A549 (cell line): ENCODE data around the gene SLF2. TPM values are rescaled to one million over a fixed set of nuclear protein-coding genes. Genes with fewer than 3 reads are reported as not detected.
A peak's percentile ranks its signal among the peaks of the same experiment; 100 is the strongest.

Experiments
- ATAC-seq, 2 experiments: fragments of 200-7000 bp in 1 of 2; fragments of >200 bp in 1 of 2; cut with Nextera tagmentation in 1 of 2; cut with Tn5 transposase in 1 of 2; 3 replicates each; pipeline versions ENCODE4 v1.8.0 to v1.9.1; 2018 to 2020; ENCODE audit warnings: mild to moderate bottlenecking in 1 of 2, moderate library complexity in 1 of 2
- CTCF ChIA-PET: fragments of 300-600 bp; sonication (Branson Sonifier 250); formaldehyde crosslinking; extraction: SDS; loops from one replicate; lab custom pipeline; 2021; ENCODE audit warnings: antibody characterized with exemption, inconsistent platforms; lab: Yijun Ruan, JAX
- POLR2A ChIA-PET: fragments of 350-600 bp; formaldehyde crosslinking; extraction: SDS; loops from one replicate; lab custom pipeline; 2021; ENCODE audit warnings: antibody characterized with exemption, inconsistent platforms; lab: Yijun Ruan, JAX
- DNase-seq, 2 experiments: peaks; one replicate each; pipeline versions ENCODE4 v3.0.0 to v3.0.0-alpha.2; 2011 to 2016; ENCODE audit warnings: low read depth in 1 of 2, low spot score in 1 of 2
- FAIRE-seq: peaks from 2 replicates; lab custom pipeline; 2011; peaks lifted over from hg19 to GRCh38; lab: Jason Lieb, UNC
- H3K27ac ChIP-seq, 2 experiments: fragments of >200 bp; sonication (Bioruptor Twin); formaldehyde crosslinking; 3 replicates each; pipeline ENCODE4 v1.5.1; 2016 to 2017
- H3K4me1 ChIP-seq: fragments of >200 bp; sonication (Bioruptor Twin); formaldehyde crosslinking; 3 replicates; pipeline ENCODE4 v1.6.1; 2016
- H3K4me2 ChIP-seq: fragments of >200 bp; sonication (Bioruptor Twin); formaldehyde crosslinking; 3 replicates; pipeline ENCODE4 v1.6.1; 2016
- H3K4me3 ChIP-seq: fragments of >200 bp; sonication (Bioruptor Twin); formaldehyde crosslinking; 3 replicates; pipeline ENCODE4 v1.5.1; 2016
- H3K9me3 ChIP-seq: fragments of >200 bp; sonication (Bioruptor Twin); formaldehyde crosslinking; 3 replicates; pipeline ENCODE4 v1.6.1; 2016
- BCL3 ChIP-seq: fragments of >200 bp; sonication (Bioruptor Twin); formaldehyde crosslinking; IDR thresholded peaks from 3 replicates; pipeline ENCODE4 v1.6.1; 2016
- BHLHE40 ChIP-seq: IDR thresholded peaks from 2 replicates; pipeline ENCODE4 v1.6.1; 2012; ENCODE audit warnings: low read depth, low read length, inconsistent platforms
- CTCF ChIP-seq: fragments of >200 bp; sonication (Bioruptor Twin); formaldehyde crosslinking; IDR thresholded peaks from 3 replicates; pipeline ENCODE4 v1.5.1; 2016
- E2F6 ChIP-seq: IDR thresholded peaks from 2 replicates; pipeline ENCODE4 v1.6.1; 2012; ENCODE audit warnings: low read depth, borderline replicate concordance
- GATA3 ChIP-seq: IDR thresholded peaks from 2 replicates; pipeline ENCODE4 v1.6.1; 2012; ENCODE audit warnings: borderline replicate concordance
- HES2 ChIP-seq: fragments of >200 bp; sonication (Bioruptor Twin); formaldehyde crosslinking; IDR thresholded peaks from 2 replicates; pipeline ENCODE4 v1.6.1; 2016
- HOXB5 ChIP-seq: fragments of 250-450 bp; sonication (Bioruptor Pico); IDR thresholded peaks from 2 replicates; pipeline ENCODE4 v1.5.0; 2020; ENCODE audit warnings: mild to moderate bottlenecking, moderate library complexity
- JUN ChIP-seq, 2 experiments: fragments of >200 bp; sonication (Bioruptor Twin); formaldehyde crosslinking; IDR thresholded peaks; 2 replicates in 1 of 2; 3 replicates in 1 of 2; pipeline ENCODE4 v1.6.1; 2016 to 2017
- MAFK ChIP-seq: fragments of 450-650 bp; IDR thresholded peaks from 2 replicates; pipeline ENCODE4 v1.6.1; 2014; ENCODE audit not compliant: partially characterized antibody
- PHF8 ChIP-seq: fragments of 200-600 bp; sonication (generic); IDR thresholded peaks from 2 replicates; pipeline ENCODE4 v1.6.1; 2016; ENCODE audit warnings: low read depth, mild to moderate bottlenecking, antibody characterized with exemption, moderate library complexity, borderline replicate concordance
- RAD21 ChIP-seq, 2 experiments: fragments of >200 bp in 1 of 2; sonication (Bioruptor Twin) in 1 of 2; formaldehyde crosslinking in 1 of 2; IDR thresholded peaks in 1 of 2; conservative IDR thresholded peaks in 1 of 2; 2 replicates in 1 of 2; 3 replicates in 1 of 2; pipeline ENCODE4 v1.6.1; 2012 to 2018; ENCODE audit warnings: inconsistent platforms in 1 of 2
- SMC3 ChIP-seq: fragments of >200 bp; sonication (Bioruptor Twin); formaldehyde crosslinking; IDR thresholded peaks from 3 replicates; pipeline ENCODE4 v1.6.1; 2018; ENCODE audit warnings: inconsistent platforms
- SREBF2 ChIP-seq: fragments of 450-650 bp; IDR thresholded peaks from 2 replicates; pipeline ENCODE4 v1.6.1; 2014; ENCODE audit warnings: mild to moderate bottlenecking, moderate library complexity
- TFCP2L1 ChIP-seq: fragments of 250-450 bp; sonication (Bioruptor Pico); IDR thresholded peaks from 2 replicates; pipeline ENCODE4 v1.5.0; 2021; ENCODE audit warnings: mild to moderate bottlenecking
- ZC3H11A ChIP-seq: fragments of 450-650 bp; IDR thresholded peaks from 2 replicates; pipeline ENCODE4 v1.6.1; 2014; ENCODE audit warnings: antibody characterized with exemption, mild to moderate bottlenecking
- WGBS: methylation state at CpG from one replicate; pipeline ENCODE4 v1.1.6; 2017; ENCODE audit errors: missing lambda C conversion rate; 5-methylcytosine and 5-hydroxymethylcytosine counted together
- polyA plus RNA-seq, 4 experiments: library from polyadenylated mRNA; depleted of rRNA in 3 of 4; stranded (reverse); fragments of >200 nt; fragmentation: RNase III in 1 of 4; extraction: RNeasy Plus Mini Kit Qiagen cat#74134 plus additional on column Dnase treatment in 1 of 4; gene quantifications; 2 replicates in 3 of 4; 3 replicates in 1 of 4; pipeline ENCODE4 v1.2.3, GENCODE V29; 2011 to 2017
- TF ChIP-seq, protein P1 (sequence below): fragments of 450-650 bp; IDR thresholded peaks from 2 replicates; pipeline ENCODE4 v1.6.1; 2014; ENCODE audit warnings: antibody characterized with exemption
- TF ChIP-seq, protein P2 (sequence below): fragments of 250-450 bp; sonication (Bioruptor Pico); IDR thresholded peaks from 2 replicates; pipeline ENCODE4 v1.5.0; 2021; ENCODE audit warnings: mild to moderate bottlenecking, moderate library complexity, borderline replicate concordance
- TF ChIP-seq, protein P3 (sequence below): IDR thresholded peaks from 2 replicates; pipeline ENCODE4 v1.6.1; 2012
- TF ChIP-seq, protein P4 (sequence below): fragments of 250-450 bp; sonication (Bioruptor Pico); IDR thresholded peaks from 2 replicates; pipeline ENCODE4 v1.5.0; 2020; ENCODE audit warnings: low read depth, mild to moderate bottlenecking, moderate library complexity

SLF2 gene
- polyA plus RNA-seq, 2 of the 4 experiments (the other 2 are of a cell fraction) = 13.0 to 16.6 TPM

DNA sequence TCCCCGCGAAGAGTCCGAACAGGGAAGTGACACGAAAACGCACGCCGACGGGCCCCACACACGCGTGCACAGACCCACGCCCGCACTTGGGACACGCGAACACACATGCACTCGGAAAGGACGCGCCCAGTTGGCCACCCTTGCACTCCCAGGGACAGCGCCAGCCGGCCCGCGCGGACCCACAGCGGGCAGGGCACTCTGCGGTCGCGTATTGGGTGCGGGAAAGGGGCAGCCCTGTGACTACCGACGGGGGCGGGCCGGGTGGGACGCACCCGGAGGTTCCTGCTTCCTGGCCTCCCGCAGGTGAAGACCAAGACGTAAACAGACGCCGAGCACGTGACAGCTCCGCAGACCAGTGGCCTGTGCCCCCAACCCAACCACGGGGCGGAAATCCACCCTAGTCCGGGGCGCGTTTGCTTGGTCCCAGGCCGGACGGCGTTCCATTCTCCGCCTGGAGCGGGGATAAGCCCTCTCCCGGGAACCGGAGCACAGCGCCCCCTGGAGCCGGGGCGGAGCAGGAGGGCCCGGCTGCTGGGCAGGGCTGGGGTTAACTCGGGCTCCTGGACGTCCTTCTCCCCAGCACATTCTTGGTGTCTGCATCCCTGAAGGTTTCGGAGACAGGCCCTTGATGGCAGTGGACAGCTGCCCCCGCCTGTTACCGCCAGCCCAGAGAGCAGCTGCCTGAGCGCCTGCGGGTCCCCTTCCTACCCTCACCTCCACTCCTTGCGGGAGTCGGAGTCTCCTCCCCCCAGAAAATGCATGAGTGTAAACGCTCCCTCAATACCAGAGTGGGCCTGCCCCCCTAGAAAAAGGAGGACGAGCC is 84.8 kb downstream of the SLF2 start (continued):
- TF ChIP-seq CTCF (peak; percentile 94), MAFK (no peak), TFCP2L1 (CRISPR knock-in tag) (no peak), GATA3 (no peak), BHLHE40 (no peak), JUN (IDR thresholded peaks at IDR 0.05) (peak; percentile 20 to 44; a peak in 3 of 5 replicates), HOXB5 (no peak)

DNA sequence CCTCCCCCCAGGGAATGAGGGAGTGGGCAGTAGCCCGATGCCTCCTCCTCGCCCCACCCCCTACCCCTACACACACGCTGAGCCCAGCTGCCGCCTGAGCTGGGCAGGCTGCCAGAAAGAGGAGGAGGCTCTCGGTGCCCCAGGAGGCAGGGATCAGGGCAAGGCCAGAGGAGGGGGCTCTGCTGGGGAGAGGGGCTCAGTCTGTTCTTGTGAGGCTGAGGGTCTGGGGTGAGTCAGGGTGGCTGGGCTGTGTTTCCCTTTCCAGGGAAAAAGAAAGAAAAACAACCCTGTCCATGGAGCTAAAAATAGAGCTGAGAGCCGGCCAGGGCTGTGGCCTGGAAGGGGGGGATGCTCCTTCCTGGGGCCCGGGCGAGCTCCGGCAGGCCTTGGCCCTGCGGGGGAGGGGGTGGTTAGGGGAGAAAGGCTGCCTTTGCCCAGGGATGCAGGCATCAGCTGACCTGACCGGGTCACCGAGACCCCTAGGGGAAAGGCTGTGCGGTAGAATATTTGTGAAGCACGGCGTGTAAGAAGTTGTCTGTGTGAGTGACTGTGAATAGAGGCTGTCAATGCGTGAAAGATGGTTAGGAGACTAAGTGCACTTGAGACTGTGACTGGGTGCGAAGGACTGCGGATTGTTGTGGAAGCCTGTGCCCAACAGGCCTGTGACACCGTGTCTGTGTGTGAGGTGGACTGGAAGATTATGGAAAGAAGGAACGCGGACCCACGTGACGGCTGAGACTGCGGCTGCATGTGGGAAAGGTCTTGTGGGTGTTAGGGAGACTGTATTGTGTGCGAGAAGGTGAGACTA is 85.6 kb downstream of the SLF2 start:
- Histone ChIP-seq H3K4me3 (peak overlapping the region; percentile 92), H3K4me2 (peak overlapping the region; percentile 89), H3K4me1 (peaks cover 27% of the 10 kb centered on the region)
- FAIRE-seq = no peak
- ATAC-seq = peak; percentile 47 to 59
- peak; percentile 77 to 90 for DNase-seq
- no peak for TF ChIP-seq ZC3H11A
- TF ChIP-seq, protein P1, sequence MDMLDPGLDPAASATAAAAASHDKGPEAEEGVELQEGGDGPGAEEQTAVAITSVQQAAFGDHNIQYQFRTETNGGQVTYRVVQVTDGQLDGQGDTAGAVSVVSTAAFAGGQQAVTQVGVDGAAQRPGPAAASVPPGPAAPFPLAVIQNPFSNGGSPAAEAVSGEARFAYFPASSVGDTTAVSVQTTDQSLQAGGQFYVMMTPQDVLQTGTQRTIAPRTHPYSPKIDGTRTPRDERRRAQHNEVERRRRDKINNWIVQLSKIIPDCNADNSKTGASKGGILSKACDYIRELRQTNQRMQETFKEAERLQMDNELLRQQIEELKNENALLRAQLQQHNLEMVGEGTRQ = peak; percentile 54
- TF ChIP-seq PHF8 = peak; percentile 33; the same call in 1 of the 2 replicates
- TF ChIP-seq, all 56 proteins: peak for 2
- no peaks in the 10 kb centered on the region for H3K9me3 ChIP-seq
- ChIA-PET CTCF (interaction anchor here (0.6 to 25.8 kb wide), 27 partner anchors 9 to 144 kb away, joined by 3 to 608 read pairs (median 5); partner anchors contain the start of genes KAZALD1, MRPL43, PDZD7 and SFXN3), POLR2A (interaction anchor here (1.1 to 2.3 kb wide), 6 partner anchors 11 to 63 kb away, joined by 3 to 5 read pairs (median 3); partner anchors contain the start of genes KAZALD1, MRPL43 and TWNK)
- peak overlapping the region; percentile 98 for H3K27ac ChIP-seq
- WGBS = 5% methylated on average over 17 of the region's 25 CpGs

DNA sequence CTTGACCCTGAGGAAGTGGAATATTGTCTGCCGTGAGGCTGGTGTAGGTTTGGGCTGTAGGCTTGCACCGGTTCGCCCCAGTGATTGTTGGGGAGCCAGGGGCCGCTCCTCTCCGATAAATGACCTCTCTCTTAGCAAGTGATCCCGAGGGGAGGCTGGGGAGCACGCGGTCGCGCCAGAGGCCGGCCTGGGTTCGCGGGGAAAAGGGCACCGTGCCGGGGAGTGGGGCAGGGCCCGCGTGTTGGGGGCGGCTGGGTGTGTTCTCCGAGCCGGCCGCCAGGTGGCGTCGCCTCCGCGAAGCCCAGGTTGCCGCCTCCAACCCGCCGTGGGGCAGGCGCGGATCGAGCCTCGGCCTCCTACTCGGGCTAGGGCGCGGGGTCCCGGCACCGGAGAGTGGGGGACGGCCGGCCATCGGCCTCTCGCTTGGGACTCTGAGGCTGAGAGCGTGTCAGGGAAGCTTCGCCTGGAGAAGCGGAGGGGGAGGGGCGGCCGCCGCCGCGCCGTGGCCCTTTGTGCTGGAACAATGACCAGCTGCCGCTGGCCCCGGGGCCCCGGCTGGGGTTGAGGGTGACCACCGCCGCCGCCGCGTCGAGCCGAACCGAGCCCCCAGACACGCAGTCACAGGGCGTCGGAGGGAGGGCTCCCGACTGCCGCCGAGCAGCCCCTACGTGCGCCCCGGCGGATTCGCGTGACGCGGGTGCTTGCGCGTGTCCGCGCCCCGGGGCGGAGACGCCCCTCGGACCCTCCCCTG is 86.4 kb downstream of the SLF2 start:
- CTCF ChIA-PET = interaction anchor here (0.5 to 25.8 kb wide), 17 partner anchors 8 to 459 kb away, joined by 3 to 608 read pairs (median 6); partner anchors contain the start of genes KAZALD1, MRPL43, PDZD7 and SFXN3
- peak overlapping the region; percentile 98 for H3K27ac ChIP-seq
- H3K4me3 ChIP-seq = peak overlapping the region; percentile 92
- POLR2A ChIA-PET = interaction anchor here (1.1 to 1.6 kb wide), 4 partner anchors 12 to 43 kb away, joined by 3 to 7 read pairs (median 3); partner anchors contain the start of genes MRPL43 and TWNK
- peak overlapping the region; percentile 89 for H3K4me2 ChIP-seq
- peak; percentile 74 to 84 for DNase-seq
- FAIRE-seq = no peak
- H3K4me1 ChIP-seq = peaks cover 27% of the 10 kb centered on the region
- peak; percentile 40 to 64 for ATAC-seq
- 0% methylated on average over 7 of the region's 83 CpGs for WGBS
- no peaks in the 10 kb centered on the region for H3K9me3 ChIP-seq
- TF ChIP-seq HES2 (no peak), SREBF2 (no peak), JUN (IDR thresholded peaks at IDR 0.05) (peak; percentile 72 to 89; a peak in 4 of 5 replicates), BCL3 (peak; percentile 35; the same call in 1 of the 3 replicates), SMC3 (peak; percentile 78), E2F6 (peak; percentile 80; the same call in 1 of the 2 replicates), RAD21 (conservative IDR thresholded peaks at IDR 0.05 in 1 of 2, IDR thresholded peaks at IDR 0.05 in 1 of 2) (peak; percentile 21 to 57; a peak in 4 of 5 replicates), PHF8 (peak; percentile 63)
- TF ChIP-seq, protein P2, sequence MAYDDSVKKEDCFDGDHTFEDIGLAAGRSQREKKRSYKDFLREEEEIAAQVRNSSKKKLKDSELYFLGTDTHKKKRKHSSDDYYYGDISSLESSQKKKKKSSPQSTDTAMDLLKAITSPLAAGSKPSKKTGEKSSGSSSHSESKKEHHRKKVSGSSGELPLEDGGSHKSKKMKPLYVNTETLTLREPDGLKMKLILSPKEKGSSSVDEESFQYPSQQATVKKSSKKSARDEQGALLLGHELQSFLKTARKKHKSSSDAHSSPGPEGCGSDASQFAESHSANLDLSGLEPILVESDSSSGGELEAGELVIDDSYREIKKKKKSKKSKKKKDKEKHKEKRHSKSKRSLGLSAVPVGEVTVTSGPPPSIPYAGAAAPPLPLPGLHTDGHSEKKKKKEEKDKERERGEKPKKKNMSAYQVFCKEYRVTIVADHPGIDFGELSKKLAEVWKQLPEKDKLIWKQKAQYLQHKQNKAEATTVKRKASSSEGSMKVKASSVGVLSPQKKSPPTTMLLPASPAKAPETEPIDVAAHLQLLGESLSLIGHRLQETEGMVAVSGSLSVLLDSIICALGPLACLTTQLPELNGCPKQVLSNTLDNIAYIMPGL (CRISPR knock-in tag) = peak; percentile 88; the same call in 1 of the 2 replicates
- TF ChIP-seq, protein P3, sequence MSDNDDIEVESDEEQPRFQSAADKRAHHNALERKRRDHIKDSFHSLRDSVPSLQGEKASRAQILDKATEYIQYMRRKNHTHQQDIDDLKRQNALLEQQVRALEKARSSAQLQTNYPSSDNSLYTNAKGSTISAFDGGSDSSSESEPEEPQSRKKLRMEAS = peak; percentile 80
- TF ChIP-seq, protein P4, sequence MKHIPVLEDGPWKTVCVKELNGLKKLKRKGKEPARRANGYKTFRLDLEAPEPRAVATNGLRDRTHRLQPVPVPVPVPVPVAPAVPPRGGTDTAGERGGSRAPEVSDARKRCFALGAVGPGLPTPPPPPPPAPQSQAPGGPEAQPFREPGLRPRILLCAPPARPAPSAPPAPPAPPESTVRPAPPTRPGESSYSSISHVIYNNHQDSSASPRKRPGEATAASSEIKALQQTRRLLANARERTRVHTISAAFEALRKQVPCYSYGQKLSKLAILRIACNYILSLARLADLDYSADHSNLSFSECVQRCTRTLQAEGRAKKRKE (CRISPR knock-in tag) = no peak
